Common myeloid progenitor, CD34-positive (primary cell): ENCODE results near the gene EPB41L4B.

Experiments
- CTCF ChIA-PET: fragments of 350-600 bp; sonication (Branson Sonifier 250); formaldehyde crosslinking; loops from one replicate; lab custom pipeline; 2021; ENCODE audit warnings: antibody characterized with exemption; lab: Charles Lee
- POLR2A ChIA-PET: fragments of 350-600 bp; sonication (Branson Sonifier 250); formaldehyde crosslinking; loops from one replicate; lab custom pipeline; 2021; ENCODE audit warnings: antibody characterized with exemption; lab: Charles Lee
- DNase-seq, 3 donors: peaks; one replicate each; pipeline versions ENCODE4 v3.0.0 to v3.0.0-alpha.2; 2013
- H3K27ac ChIP-seq, 2 experiments: 1 replicate in 1 of 2; 2 replicates in 1 of 2; pipeline ENCODE4 v1.7.0; 2013; ENCODE audit warnings: inconsistent platforms in 2 of 2, low read length in 2 of 2, mild to moderate bottlenecking in 2 of 2, low read depth in 1 of 2, moderate library complexity in 1 of 2; ENCODE audit not compliant: severe bottlenecking in 2 of 2, insufficient read depth in 1 of 2, poor library complexity in 1 of 2
- H3K27me3 ChIP-seq, 5 experiments: replicated peaks in 2 of 5; 1 replicate in 3 of 5; 2 replicates in 2 of 5; pipeline versions ENCODE4 v1.6.1 to v1.7.0; 2013; ENCODE audit warnings: low read length in 4 of 5, mild to moderate bottlenecking in 2 of 5, moderate library complexity in 2 of 5, inconsistent platforms in 1 of 5; ENCODE audit not compliant: insufficient read depth in 5 of 5, control insufficient read depth in 4 of 5
- H3K36me3 ChIP-seq, 4 experiments: 1 replicate in 2 of 4; 2 replicates in 2 of 4; pipeline versions ENCODE4 v1.6.1 to v1.7.0; 2013; ENCODE audit warnings: low read length in 3 of 4, control low read depth in 1 of 4, mild to moderate bottlenecking in 1 of 4; ENCODE audit not compliant: control insufficient read depth in 4 of 4, insufficient read depth in 4 of 4
- H3K4me1 ChIP-seq, 4 experiments: 1 replicate in 3 of 4; 2 replicates in 1 of 4; pipeline versions ENCODE4 v1.6.1 to v1.7.1; 2013; ENCODE audit warnings: low read length in 3 of 4, mild to moderate bottlenecking in 3 of 4, control low read depth in 1 of 4, inconsistent platforms in 1 of 4, moderate library complexity in 1 of 4; ENCODE audit not compliant: control insufficient read depth in 4 of 4, insufficient read depth in 4 of 4; ENCODE audit errors: control extremely low read depth in 1 of 4
- H3K4me3 ChIP-seq, 7 experiments: 1 replicate in 4 of 7; 2 replicates in 3 of 7; pipeline versions ENCODE4 v1.5.1 to v1.7.0; 2013; ENCODE audit warnings: mild to moderate bottlenecking in 7 of 7, low read length in 6 of 7, moderate library complexity in 6 of 7, inconsistent platforms in 2 of 7, low read depth in 2 of 7, control low read depth in 1 of 7; ENCODE audit not compliant: insufficient read depth in 4 of 7, control insufficient read depth in 1 of 7; ENCODE audit errors: extremely low read depth in 1 of 7
- H3K9me3 ChIP-seq, 5 experiments: 1 replicate in 4 of 5; 2 replicates in 1 of 5; pipeline versions ENCODE4 v1.6.1 to v1.7.1; 2013; ENCODE audit warnings: low read length in 4 of 5, mild to moderate bottlenecking in 2 of 5, inconsistent platforms in 1 of 5, low read depth in 1 of 5, moderate library complexity in 1 of 5; ENCODE audit not compliant: control insufficient read depth in 4 of 5, insufficient read depth in 2 of 5; ENCODE audit errors: control extremely low read depth in 1 of 5
- WGBS: methylation state at CpG from one replicate; pipeline ENCODE4 v1.1.5; 2013; ENCODE audit not compliant: insufficient coverage; 5-methylcytosine and 5-hydroxymethylcytosine counted together

Gene EPB41L4B

GRCh38 chr9:109273869-109274268 is 47.0 kb downstream of the EPB41L4B start:
- no peaks in the 10 kb centered on the region for H3K9me3 ChIP-seq
- CTCF ChIA-PET, result no interaction called here
- peaks cover 0 to 2% (median 0%) of the 10 kb centered on the region in 4 experiments for H3K4me1 ChIP-seq
- POLR2A ChIA-PET, result no interaction called here
- DNase-seq, result no peak
- WGBS, result 94% methylated on average over 3 of the region's 3 CpGs
- no peaks in the 10 kb centered on the region for H3K36me3 ChIP-seq
- no peak overlapping the region for H3K27ac ChIP-seq
- peaks cover 0 to 32% (median 0%) of the 10 kb centered on the region in 5 experiments for H3K27me3 ChIP-seq
- H3K4me3 ChIP-seq, result no peak overlapping the region

- peaks cover 0 to 2% (median 0%) of the 10 kb centered on the region in 4 experiments for H3K4me1 ChIP-seq
- no peaks in the 10 kb centered on the region for H3K36me3 ChIP-seq
- no peak for DNase-seq
- WGBS, result 100% methylated on average over 2 of the region's 2 CpGs
- H3K9me3 ChIP-seq, result peaks cover 0 to 3% (median 0%) of the 10 kb centered on the region in 5 experiments
- peaks cover 0 to 32% (median 0%) of the 10 kb centered on the region in 5 experiments for H3K27me3 ChIP-seq
- CTCF ChIA-PET, result no interaction called here
- H3K4me3 ChIP-seq, result no peak overlapping the region
- POLR2A ChIA-PET, result no interaction called here
- H3K27ac ChIP-seq, result no peak overlapping the region
Measured at GRCh38 chr9:109272745-109273144, 48.1 kb downstream of the EPB41L4B start.

GRCh38 chr9:109272045-109272444 is 48.8 kb downstream of the EPB41L4B start:
- CTCF ChIA-PET, result no interaction called here

GRCh38 chr9:109270971-109271925 is 49.6 kb downstream of the EPB41L4B start:
- Histone ChIP-seq H3K4me1 (no peaks in the 10 kb centered on the region), H3K36me3 (no peaks in the 10 kb centered on the region), H3K27me3 (peaks cover 0 to 29% (median 0%) of the 10 kb centered on the region in 5 experiments), H3K4me3 (no peak overlapping the region), H3K27ac (no peak overlapping the region), H3K9me3 (peaks cover 0 to 7% (median 4%) of the 10 kb centered on the region in 5 experiments)
- ChIA-PET CTCF (interaction anchor here (1.1 kb wide), 1 partner anchor 73 kb away, joined by 3 read pairs; no protein-coding TSS in a partner anchor), POLR2A (no interaction called here)
- DNase-seq, result no peak
- 93% methylated on average over 14 of the region's 15 CpGs for WGBS

More at GRCh38 chr9:109272045-109272444, 48.8 kb downstream of the EPB41L4B start:
- no peak overlapping the region for H3K4me3 ChIP-seq
- peaks cover 0 to 34% (median 0%) of the 10 kb centered on the region in 5 experiments for H3K27me3 ChIP-seq
- no peak overlapping the region for H3K27ac ChIP-seq
- no peaks in the 10 kb centered on the region for H3K36me3 ChIP-seq
- 90% methylated on average over 3 of the region's 4 CpGs for WGBS
- no peaks in the 10 kb centered on the region for H3K4me1 ChIP-seq
- peaks cover 0 to 7% (median 4%) of the 10 kb centered on the region in 5 experiments for H3K9me3 ChIP-seq
- DNase-seq, result no peak
- POLR2A ChIA-PET, result no interaction called here

- H3K4me3 ChIP-seq, result no peak overlapping the region
- POLR2A ChIA-PET, result no interaction called here
Measured at GRCh38 chr9:109270441-109270840, 50.4 kb downstream of the EPB41L4B start.

GRCh38 chr9:109269839-109270238 is 51.0 kb downstream of the EPB41L4B start:
- Histone ChIP-seq H3K27ac (no peak overlapping the region), H3K27me3 (peaks cover 0 to 30% (median 3%) of the 10 kb centered on the region in 5 experiments), H3K4me1 (no peaks in the 10 kb centered on the region), H3K4me3 (no peak overlapping the region), H3K9me3 (peaks cover 0 to 7% (median 4%) of the 10 kb centered on the region in 5 experiments), H3K36me3 (no peaks in the 10 kb centered on the region)
- WGBS, result 73% methylated on average over 4 of the region's 5 CpGs
- POLR2A ChIA-PET, result no interaction called here
- CTCF ChIA-PET, result interaction anchor here (1.1 kb wide), 1 partner anchor 71 kb away, joined by 3 read pairs; no protein-coding TSS in a partner anchor
- no peak for DNase-seq

More at GRCh38 chr9:109270441-109270840, 50.4 kb downstream of the EPB41L4B start:
- DNase-seq, result no peak
- CTCF ChIA-PET, result interaction anchor here (1.1 kb wide), 1 partner anchor 72 kb away, joined by 3 read pairs; no protein-coding TSS in a partner anchor
- H3K27ac ChIP-seq, result no peak overlapping the region
- no peaks in the 10 kb centered on the region for H3K36me3 ChIP-seq
- H3K9me3 ChIP-seq, result peaks cover 0 to 7% (median 4%) of the 10 kb centered on the region in 5 experiments
- H3K4me1 ChIP-seq, result no peaks in the 10 kb centered on the region
- H3K27me3 ChIP-seq, result peaks cover 0 to 31% (median 3%) of the 10 kb centered on the region in 5 experiments

- H3K4me1 ChIP-seq, result no peaks in the 10 kb centered on the region
- ChIA-PET POLR2A (no interaction called here), CTCF (no interaction called here)
- H3K9me3 ChIP-seq, result peaks cover 0 to 7% (median 4%) of the 10 kb centered on the region in 5 experiments
- no peak overlapping the region for H3K27ac ChIP-seq
- no peak for DNase-seq
- 73% methylated on average over 3 of the region's 3 CpGs for WGBS
- peaks cover 0 to 29% (median 3%) of the 10 kb centered on the region in 5 experiments for H3K27me3 ChIP-seq
- H3K4me3 ChIP-seq, result no peak overlapping the region
- H3K36me3 ChIP-seq, result no peaks in the 10 kb centered on the region
Measured at GRCh38 chr9:109269081-109269480, 51.8 kb downstream of the EPB41L4B start.
